Loucy (cell line): ENCODE measurements around the gene RAB10.

ENCODE experiments used
- H2AFZ ChIP-seq: fragments of 200-600 bp; sonication (generic); 2 replicates; pipeline ENCODE4 v1.6.0; 2016; ENCODE audit warnings: antibody characterized with exemption, mild to moderate bottlenecking, low read length, moderate library complexity
- H3F3A ChIP-seq: fragments of 200-600 bp; 2 replicates; pipeline ENCODE4 v1.6.0; 2016; ENCODE audit warnings: antibody characterized with exemption, low read depth, mild to moderate bottlenecking
- H3K27me3 ChIP-seq: fragments of 200-600 bp; sonication (generic); 2 replicates; pipeline ENCODE4 v1.6.1; 2014; ENCODE audit warnings: low read length, mild to moderate bottlenecking; ENCODE audit not compliant: insufficient read depth, poor library complexity, severe bottlenecking
- H3K36me3 ChIP-seq: fragments of 200-600 bp; sonication (generic); 2 replicates; pipeline ENCODE4 v1.6.1; 2016; ENCODE audit warnings: low read length; ENCODE audit not compliant: insufficient read depth
- H3K4me1 ChIP-seq: fragments of 200-600 bp; sonication (generic); 2 replicates; pipeline ENCODE4 v1.5.1; 2014; ENCODE audit warnings: low read length, mild to moderate bottlenecking; ENCODE audit not compliant: insufficient read depth, poor library complexity, severe bottlenecking
- H3K4me2 ChIP-seq: fragments of 200-600 bp; sonication (generic); 2 replicates; pipeline ENCODE4 v1.6.0; 2014; ENCODE audit warnings: antibody characterized with exemption, low read length, low read depth, mild to moderate bottlenecking; ENCODE audit not compliant: poor library complexity, severe bottlenecking
- H3K4me3 ChIP-seq: fragments of 200-600 bp; sonication (generic); 2 replicates; pipeline ENCODE4 v1.5.1; 2014; ENCODE audit warnings: low read length, mild to moderate bottlenecking, mixed read lengths; ENCODE audit not compliant: poor library complexity, severe bottlenecking
- H3K79me2 ChIP-seq: fragments of 200-600 bp; sonication (generic); 2 replicates; pipeline ENCODE4 v1.6.1; 2014; ENCODE audit warnings: low read length; ENCODE audit not compliant: insufficient read depth
- H3K9ac ChIP-seq: fragments of 200-600 bp; sonication (generic); 2 replicates; pipeline ENCODE4 v1.6.0; 2014; ENCODE audit warnings: mild to moderate bottlenecking, low read depth, low read length, moderate library complexity; ENCODE audit not compliant: poor library complexity, severe bottlenecking
- H3K9me2 ChIP-seq: fragments of 200-600 bp; sonication (generic); replicated peaks from 2 replicates; pipeline ENCODE4 v1.6.1; 2016; ENCODE audit warnings: low read depth, low read length, mixed read lengths
- H3K9me3 ChIP-seq: fragments of 200-600 bp; sonication (generic); 2 replicates; pipeline ENCODE4 v1.6.1; 2014; ENCODE audit warnings: mild to moderate bottlenecking, antibody characterized with exemption, low read length, low read depth; ENCODE audit not compliant: insufficient read depth
- H4K20me1 ChIP-seq: fragments of 200-600 bp; sonication (generic); 2 replicates; pipeline ENCODE4 v1.6.0; 2014; ENCODE audit warnings: antibody characterized with exemption, low read length, mild to moderate bottlenecking; ENCODE audit not compliant: insufficient read depth, poor library complexity, severe bottlenecking
- EZH2phosphoT487 ChIP-seq: fragments of 200-600 bp; IDR thresholded peaks from 2 replicates; pipeline ENCODE4 v1.6.1; 2018; ENCODE audit warnings: antibody characterized with exemption, mild to moderate bottlenecking, moderate library complexity, borderline replicate concordance
- TF ChIP-seq, protein P1 (sequence below): fragments of 200-600 bp; sonication (generic); conservative IDR thresholded peaks from 2 replicates; pipeline ENCODE4 v1.5.1; 2014; ENCODE audit warnings: mild to moderate bottlenecking, antibody characterized with exemption, low read length

Gene RAB10

DNA sequence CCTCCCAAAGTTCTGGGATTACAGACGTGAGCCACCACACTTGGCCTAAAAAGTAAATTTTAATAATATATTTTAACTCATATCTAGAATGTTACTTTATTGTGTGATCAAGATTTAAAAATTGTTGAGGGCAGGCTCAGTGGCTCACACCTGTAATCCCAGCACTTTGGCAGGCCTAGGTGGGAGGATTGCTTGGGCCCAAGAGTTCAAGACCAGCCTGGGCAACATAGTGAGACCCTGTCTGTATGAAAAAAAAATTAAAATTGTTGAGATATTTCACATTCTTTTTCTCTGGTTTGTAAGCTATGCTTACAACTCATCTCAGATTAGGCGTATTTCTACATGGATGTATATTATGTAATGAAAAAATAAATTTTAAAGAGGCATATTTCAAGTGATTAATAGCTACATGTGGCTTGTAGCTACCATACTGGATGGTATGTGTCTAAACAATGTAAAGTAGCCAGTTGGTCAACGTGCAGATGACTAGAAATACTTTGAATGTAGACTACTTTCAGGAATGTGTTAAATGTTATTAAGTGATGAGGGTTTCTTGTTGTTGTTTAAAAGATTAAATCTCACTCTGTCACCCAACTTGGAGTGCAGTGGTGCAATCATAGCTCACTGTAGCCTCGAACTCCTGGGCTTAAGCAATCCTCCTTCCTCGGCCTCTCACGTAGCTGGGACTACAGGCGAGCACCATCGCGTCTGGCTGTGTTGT, 5.9 kb downstream of the RAB10 start:
- Histone ChIP-seq H3K9me2 (no peaks in the 10 kb centered on the region), H3K79me2 (peaks cover 100% of the 10 kb centered on the region), H3K27me3 (no peaks in the 10 kb centered on the region), H3K9ac (no peak overlapping the region), H3F3A (no peaks in the 10 kb centered on the region), H3K4me2 (peak overlapping the region; percentile 95), H2AFZ (no peak overlapping the region), H3K9me3 (no peaks in the 10 kb centered on the region), H4K20me1 (peaks cover 89% of the 10 kb centered on the region), H3K36me3 (no peaks in the 10 kb centered on the region), H3K4me1 (peaks cover 42% of the 10 kb centered on the region), H3K4me3 (peak overlapping the region; percentile 61)
- TF ChIP-seq EZH2phosphoT487 = no peak
- TF ChIP-seq, protein P1, sequence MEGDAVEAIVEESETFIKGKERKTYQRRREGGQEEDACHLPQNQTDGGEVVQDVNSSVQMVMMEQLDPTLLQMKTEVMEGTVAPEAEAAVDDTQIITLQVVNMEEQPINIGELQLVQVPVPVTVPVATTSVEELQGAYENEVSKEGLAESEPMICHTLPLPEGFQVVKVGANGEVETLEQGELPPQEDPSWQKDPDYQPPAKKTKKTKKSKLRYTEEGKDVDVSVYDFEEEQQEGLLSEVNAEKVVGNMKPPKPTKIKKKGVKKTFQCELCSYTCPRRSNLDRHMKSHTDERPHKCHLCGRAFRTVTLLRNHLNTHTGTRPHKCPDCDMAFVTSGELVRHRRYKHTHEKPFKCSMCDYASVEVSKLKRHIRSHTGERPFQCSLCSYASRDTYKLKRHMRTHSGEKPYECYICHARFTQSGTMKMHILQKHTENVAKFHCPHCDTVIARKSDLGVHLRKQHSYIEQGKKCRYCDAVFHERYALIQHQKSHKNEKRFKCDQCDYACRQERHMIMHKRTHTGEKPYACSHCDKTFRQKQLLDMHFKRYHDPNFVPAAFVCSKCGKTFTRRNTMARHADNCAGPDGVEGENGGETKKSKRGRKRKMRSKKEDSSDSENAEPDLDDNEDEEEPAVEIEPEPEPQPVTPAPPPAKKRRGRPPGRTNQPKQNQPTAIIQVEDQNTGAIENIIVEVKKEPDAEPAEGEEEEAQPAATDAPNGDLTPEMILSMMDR = no peak

DNA sequence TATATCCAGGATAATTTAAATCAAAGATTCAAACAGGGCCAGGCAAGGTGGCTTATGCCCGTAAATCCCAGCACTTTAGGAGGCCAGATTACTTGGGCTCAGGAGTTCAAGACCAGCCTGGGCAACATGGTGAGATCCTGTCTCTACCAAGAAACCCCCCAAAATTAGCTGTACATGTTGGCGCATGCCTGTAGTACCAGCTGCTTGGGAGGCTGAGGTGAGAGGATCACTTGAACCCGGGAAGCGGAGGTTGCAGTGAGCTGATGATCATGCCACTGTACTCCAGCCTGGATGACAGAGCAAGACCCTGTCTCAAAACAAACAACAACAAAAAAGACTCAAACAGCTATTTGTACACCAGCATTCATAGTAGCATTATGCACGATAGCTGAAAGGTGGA, 9.2 kb downstream of the RAB10 start:
- H3K27me3 ChIP-seq = no peaks in the 10 kb centered on the region
- peaks cover 35% of the 10 kb centered on the region for H3K4me1 ChIP-seq
- H4K20me1 ChIP-seq = peaks cover 73% of the 10 kb centered on the region
- H3K36me3 ChIP-seq = no peaks in the 10 kb centered on the region
- H3K9ac ChIP-seq = peak overlapping the region; percentile 31
- no peaks in the 10 kb centered on the region for H3K9me2 ChIP-seq
- peaks cover 100% of the 10 kb centered on the region for H3K79me2 ChIP-seq
- peak overlapping the region; percentile 28 for H3K4me3 ChIP-seq
- H3F3A ChIP-seq = no peaks in the 10 kb centered on the region
- TF ChIP-seq, protein P1 = no peak
- TF ChIP-seq EZH2phosphoT487 = no peak
- H3K9me3 ChIP-seq = no peaks in the 10 kb centered on the region
- peak overlapping the region; percentile 95 for H3K4me2 ChIP-seq
- no peak overlapping the region for H2AFZ ChIP-seq

GRCh38 chr2:26043862-26044696, 10.2 kb downstream of the RAB10 start:
- Histone ChIP-seq H3K9ac (peak overlapping the region; percentile 31), H3K79me2 (peaks cover 100% of the 10 kb centered on the region), H3K36me3 (no peaks in the 10 kb centered on the region), H3K9me2 (no peaks in the 10 kb centered on the region), H2AFZ (no peak overlapping the region), H3K4me1 (peaks cover 43% of the 10 kb centered on the region), H3K27me3 (no peaks in the 10 kb centered on the region), H3K4me2 (peak overlapping the region; percentile 95), H3K9me3 (no peaks in the 10 kb centered on the region), H4K20me1 (peaks cover 73% of the 10 kb centered on the region), H3F3A (no peaks in the 10 kb centered on the region), H3K4me3 (peak overlapping the region; percentile 28)
- TF ChIP-seq, protein P1 = no peak
- TF ChIP-seq EZH2phosphoT487 = no peak
